Stimulated activated CD8-positive, alpha-beta memory T cell treated with anti-CD3 and anti-CD28 coated beads, Interleukin-12 subunit alpha, Interleukin-12 subunit beta, amount 100 ng/mL, for 24 hours (primary cell): Measurements from ENCODE around the gene GOLPH3L.
"Not testable (repeated sequence)": the region's sequence is repeated elsewhere in the genome, so short reads cannot be mapped to it uniquely, and the experiment has no call there.

Experiments
- DNase-seq: peaks from one replicate; pipeline ENCODE4 v3.0.0-alpha.2; 2020; ENCODE audit errors: extremely low read depth

GOLPH3L gene

GRCh38 chr1:150615346-150616201 is 81.4 kb downstream of the GOLPH3L start:
- DNase-seq, result no peak

GRCh38 chr1:150613061-150613920 is 83.7 kb downstream of the GOLPH3L start:
- no peak for DNase-seq

- no peak for DNase-seq
These were observed 85.0 kb downstream of the GOLPH3L start for GRCh38 chr1:150612014-150612345.

- no peak for DNase-seq
These were observed 86.4 kb downstream of the GOLPH3L start for GRCh38 chr1:150610576-150610975.

GRCh38 chr1:150609732-150610131 is 87.2 kb downstream of the GOLPH3L start:
- DNase-seq, result no peak

- no peak for DNase-seq
These were observed 90.4 kb downstream of the GOLPH3L start for GRCh38 chr1:150606463-150607142.

- not testable (repeated sequence) for DNase-seq
These were observed 91.6 kb downstream of the GOLPH3L start for GRCh38 chr1:150605451-150605731.

- DNase-seq, result no peak
These were observed 92.7 kb downstream of the GOLPH3L start for GRCh38 chr1:150604226-150604588.

GRCh38 chr1:150603711-150604110 is 93.2 kb downstream of the GOLPH3L start:
- no peak for DNase-seq

- DNase-seq, result not testable (repeated sequence)
These were observed 94.6 kb downstream of the GOLPH3L start for GRCh38 chr1:150602372-150602771.

- no peak for DNase-seq
These were observed 95.4 kb downstream of the GOLPH3L start for GRCh38 chr1:150601540-150601939.

GRCh38 chr1:150598346-150598745 is 98.6 kb downstream of the GOLPH3L start:
- not testable (repeated sequence) for DNase-seq

GRCh38 chr1:150596976-150597375 is 100.0 kb downstream of the GOLPH3L start:
- DNase-seq, result no peak
